ENCODE measurements around the gene CAPRIN1. TPM values are rescaled to one million over a fixed set of nuclear protein-coding genes. Genes with fewer than 3 reads are reported as not detected.
"Not testable (repeated sequence)": the region's sequence is repeated elsewhere in the genome, so short reads cannot be mapped to it uniquely, and the experiment has no call there.

The CAPRIN1 gene
- total and polyA plus RNA-seq, 2 experiments from 2014 or later, result 119 to 365 TPM

- H3K4me1 ChIP-seq (ENCODE audit: insufficient read depth), result no peaks in the 10 kb centered on the region
- no peaks in the 10 kb centered on the region for H3K4me1 Mint-ChIP-seq
- H3K4me3 Mint-ChIP-seq, result no peak overlapping the region
- no peak for TF ChIP-seq CREB1 (CRISPR knock-in tag; IDR thresholded peaks at IDR 0.05; ENCODE audit: low read depth)
- no peak for TF ChIP-seq STAT1 (IDR thresholded peaks at IDR 0.05; ENCODE audit: unreplicated experiment)
- TF ChIP-seq CTCF (conservative IDR thresholded peaks at IDR 0.05; ENCODE audit: low read depth in 2 of 2), result no peak
- no peak for TF ChIP-seq EZH2 (IDR thresholded peaks at IDR 0.05; ENCODE audit: low read depth, unreplicated experiment)
- no peak for TF ChIP-seq EZH2phosphoT487 (IDR thresholded peaks at IDR 0.05; ENCODE audit: unreplicated experiment)
- TF ChIP-seq JUNB (IDR thresholded peaks at IDR 0.05; ENCODE audit: unreplicated experiment), result no peak
- TF ChIP-seq REST (IDR thresholded peaks at IDR 0.05; ENCODE audit: unreplicated experiment), result no peak
- H3K27ac Mint-ChIP-seq, result no peak overlapping the region
- no peak overlapping the region for H2AFZ ChIP-seq
- no peaks in the 10 kb centered on the region; the same call in 1 of the 2 replicates for H3F3A ChIP-seq (replicated peaks; ENCODE audit: low read depth)
- H3K9me3 Mint-ChIP-seq, result no peaks in the 10 kb centered on the region
- ATAC-seq (no peak), DNase-seq (ENCODE audit: low spot score) (no peak)
- no peak overlapping the region for H3K4me2 ChIP-seq
- peaks cover 39% of the 10 kb centered on the region for H3K79me2 ChIP-seq (replicated peaks; ENCODE audit: insufficient read depth)
- peaks cover 97% of the 10 kb centered on the region for H3K36me3 ChIP-seq (ENCODE audit: insufficient read depth)
- peaks cover 2% of the 10 kb centered on the region for H3K27me3 Mint-ChIP-seq (ENCODE audit: insufficient read depth, low read depth, poor library complexity)
- H3K9me2 ChIP-seq (ENCODE audit: insufficient read depth), result no peaks in the 10 kb centered on the region
- H3K27ac ChIP-seq (ENCODE audit: low read depth), result no peak overlapping the region
- peaks cover 55% of the 10 kb centered on the region for H4K20me1 ChIP-seq (replicated peaks; ENCODE audit: insufficient read depth)
- no peaks in the 10 kb centered on the region for H3K27me3 ChIP-seq (ENCODE audit: insufficient read depth)
- peaks cover 96% of the 10 kb centered on the region for H3K36me3 Mint-ChIP-seq (ENCODE audit: low read depth)
- no peak overlapping the region for H3K4me3 ChIP-seq
Measured at GRCh38 chr11:34091825-34092224, 40.3 kb downstream of the CAPRIN1 start.

GRCh38 chr11:34094900-34095299 is 43.4 kb downstream of the CAPRIN1 start:
- H3K27me3 ChIP-seq (ENCODE audit: insufficient read depth); H3K4me1 ChIP-seq (ENCODE audit: insufficient read depth); H3F3A ChIP-seq (replicated peaks; ENCODE audit: low read depth); H3K9me2 ChIP-seq (ENCODE audit: insufficient read depth); H3K4me1 Mint-ChIP-seq; H3K4me3 ChIP-seq; H2AFZ ChIP-seq; H3K4me2 ChIP-seq; DNase-seq (ENCODE audit: low spot score); H3K27ac Mint-ChIP-seq; H3K9me3 Mint-ChIP-seq; H3K27ac ChIP-seq (ENCODE audit: low read depth); H3K4me3 Mint-ChIP-seq; H3K27me3 Mint-ChIP-seq (ENCODE audit: insufficient read depth, low read depth, poor library complexity); ATAC-seq: not testable (repeated sequence)
- H3K79me2 ChIP-seq (replicated peaks; ENCODE audit: insufficient read depth), result peaks cover 18% of the 10 kb centered on the region
- peaks cover 99% of the 10 kb centered on the region for H3K36me3 Mint-ChIP-seq (ENCODE audit: low read depth)
- peaks cover 46% of the 10 kb centered on the region for H4K20me1 ChIP-seq (replicated peaks; ENCODE audit: insufficient read depth)
- H3K36me3 ChIP-seq (ENCODE audit: insufficient read depth), result peaks cover 98% of the 10 kb centered on the region

Data from GM23338 (cell line).